H1 (cell line): ENCODE results near the gene ALK. TPM values are rescaled to one million over a fixed set of nuclear protein-coding genes. Genes with fewer than 3 reads are reported as not detected.

ENCODE experiments used
- CTCF ChIA-PET: fragments of 300-600 bp; sonication (Branson Sonifier 250); formaldehyde crosslinking; loops from one replicate; lab custom pipeline; 2021; ENCODE audit not compliant: partially characterized antibody; lab: Charles Lee
- POLR2A ChIA-PET: fragments of 300-600 bp; sonication (Branson Sonifier 250); formaldehyde crosslinking; loops from one replicate; lab custom pipeline; 2021; ENCODE audit warnings: inconsistent platforms; ENCODE audit not compliant: partially characterized antibody; lab: Charles Lee
- DNase-seq, 2 experiments: peaks; one replicate each; pipeline versions ENCODE4 v3.0.0 to v3.0.0-alpha.2; 2010 to 2022; ENCODE audit warnings: low spot score in 2 of 2, low read depth in 1 of 2, mixed read lengths in 1 of 2
- FAIRE-seq: peaks from 2 replicates; lab custom pipeline; 2011; peaks lifted over from hg19 to GRCh38; lab: Jason Lieb, UNC
- H2AFZ ChIP-seq: 2 replicates; pipeline ENCODE4 v1.8.1; 2012; ENCODE audit warnings: low read length, inconsistent platforms
- H2AK5ac ChIP-seq: 2 replicates; pipeline ENCODE4 v1.6.1; 2013; ENCODE audit warnings: low read depth, low read length
- H2BK120ac ChIP-seq: replicated peaks from 2 replicates; pipeline ENCODE3; 2013; ENCODE audit warnings: low read depth, low read length, inconsistent platforms
- H2BK12ac ChIP-seq: 2 replicates; pipeline ENCODE4 v1.6.1; 2013; ENCODE audit warnings: low read depth, low read length
- H2BK15ac ChIP-seq: 2 replicates; pipeline ENCODE4 v1.6.1; 2013; ENCODE audit warnings: low read length
- H2BK20ac ChIP-seq: 2 replicates; pipeline ENCODE4 v1.6.1; 2013; ENCODE audit warnings: low read length
- H2BK5ac ChIP-seq: 2 replicates; pipeline ENCODE4 v1.6.1; 2013; ENCODE audit warnings: low read depth, low read length
- H3K14ac ChIP-seq: 2 replicates; pipeline ENCODE4 v1.6.1; 2013; ENCODE audit warnings: inconsistent platforms; ENCODE audit not compliant: insufficient read length
- H3K18ac ChIP-seq: 2 replicates; pipeline ENCODE4 v1.6.1; 2013; ENCODE audit warnings: low read length; ENCODE audit errors: extremely low read depth
- H3K23ac ChIP-seq: 2 replicates; pipeline ENCODE4 v1.6.1; 2013; ENCODE audit warnings: inconsistent platforms; ENCODE audit not compliant: insufficient read length
- H3K23me2 ChIP-seq: 2 replicates; pipeline ENCODE4 v1.6.1; 2013; ENCODE audit warnings: low read depth, low read length
- H3K27ac ChIP-seq: 2 replicates; pipeline ENCODE4 v1.6.1; 2011; ENCODE audit warnings: low read depth, low read length, inconsistent platforms
- H3K27me3 ChIP-seq, 4 experiments: replicated peaks in 1 of 4; 1 replicate in 1 of 4; 2 replicates in 3 of 4; pipeline versions ENCODE4 v1.6.1 to v1.8.1; 2011 to 2013; ENCODE audit warnings: low read length in 3 of 4, mild to moderate bottlenecking in 3 of 4, inconsistent platforms in 2 of 4, mixed read lengths in 2 of 4, moderate library complexity in 1 of 4; ENCODE audit not compliant: control insufficient read depth in 3 of 4, insufficient read depth in 3 of 4; ENCODE audit errors: extremely low read depth in 1 of 4
- H3K36me3 ChIP-seq, 4 experiments: 2 replicates each; pipeline versions ENCODE4 v1.6.1 to v1.8.1; 2011 to 2013; ENCODE audit warnings: mild to moderate bottlenecking in 4 of 4, low read length in 3 of 4, moderate library complexity in 2 of 4, control low read depth in 1 of 4, inconsistent platforms in 1 of 4; ENCODE audit not compliant: insufficient read depth in 4 of 4, control insufficient read depth in 2 of 4
- H3K4ac ChIP-seq: replicated peaks from 2 replicates; pipeline ENCODE3; 2013; ENCODE audit warnings: low read length, low read depth, mixed read lengths, inconsistent platforms; ENCODE audit not compliant: insufficient read length
- H3K4me1 ChIP-seq, 4 experiments: replicated peaks in 1 of 4; 1 replicate in 1 of 4; 2 replicates in 3 of 4; pipeline versions ENCODE4 v1.6.1 to v1.8.1; 2011 to 2013; ENCODE audit warnings: low read length in 3 of 4, inconsistent platforms in 2 of 4, mixed read lengths in 1 of 4; ENCODE audit not compliant: insufficient read depth in 4 of 4, control insufficient read depth in 3 of 4
- H3K4me2 ChIP-seq, 2 experiments: 2 replicates each; pipeline versions ENCODE4 v1.6.1 to v1.8.1; 2011 to 2013; ENCODE audit warnings: low read depth in 2 of 2, low read length in 2 of 2, control low read depth in 1 of 2, inconsistent platforms in 1 of 2, mild to moderate bottlenecking in 1 of 2; ENCODE audit not compliant: insufficient read depth in 1 of 2
- H3K4me3 ChIP-seq, 4 experiments: fragments of 200-600, 300-600 bp in 1 of 4; sonication (generic), shearing (Covaris generic), sonication (Bioruptor Twin) in 1 of 4; 2 replicates each; pipeline versions ENCODE4 v1.5.1 to v1.8.1; 2011 to 2016; ENCODE audit warnings: low read length in 4 of 4, low read depth in 3 of 4, control low read depth in 2 of 4, inconsistent platforms in 2 of 4, mild to moderate bottlenecking in 2 of 4, mixed read lengths in 1 of 4, moderate library complexity in 1 of 4; ENCODE audit not compliant: insufficient read depth in 2 of 4; ENCODE audit errors: extremely low read depth in 1 of 4
- H3K56ac ChIP-seq: replicated peaks from 2 replicates; pipeline ENCODE3; 2013; ENCODE audit warnings: low read depth, mild to moderate bottlenecking, mixed read lengths, low read length, inconsistent platforms; ENCODE audit not compliant: insufficient read length
- H3K79me1 ChIP-seq: 2 replicates; pipeline ENCODE4 v1.6.1; 2013; ENCODE audit warnings: low read depth, low read length, control low read depth
- H3K79me2 ChIP-seq, 2 experiments: 2 replicates each; pipeline versions ENCODE4 v1.6.1 to v1.8.1; 2012 to 2013; ENCODE audit warnings: low read length in 2 of 2, mild to moderate bottlenecking in 2 of 2, inconsistent platforms in 1 of 2; ENCODE audit not compliant: insufficient read depth in 2 of 2, control insufficient read depth in 1 of 2
- H3K9ac ChIP-seq, 4 experiments: replicated peaks in 1 of 4; 1 replicate in 1 of 4; 2 replicates in 3 of 4; pipeline versions ENCODE4 v1.6.1 to v1.8.1; 2011 to 2013; ENCODE audit warnings: low read depth in 3 of 4, low read length in 3 of 4, control low read depth in 2 of 4, mild to moderate bottlenecking in 2 of 4, moderate library complexity in 2 of 4, inconsistent platforms in 1 of 4; ENCODE audit errors: extremely low read depth in 1 of 4
- H3K9me3 ChIP-seq, 2 experiments: 2 replicates each; pipeline versions ENCODE4 v1.6.1 to v1.8.1; 2012 to 2013; ENCODE audit warnings: mild to moderate bottlenecking in 2 of 2, moderate library complexity in 2 of 2, control low read depth in 1 of 2, inconsistent platforms in 1 of 2, low read depth in 1 of 2, low read length in 1 of 2, mixed read lengths in 1 of 2; ENCODE audit not compliant: insufficient read depth in 2 of 2
- H4K20me1 ChIP-seq, 2 experiments: replicated peaks in 1 of 2; 2 replicates each; pipeline versions ENCODE3 to v1.8.1; 2011 to 2013; ENCODE audit warnings: inconsistent platforms in 2 of 2, low read length in 2 of 2, mild to moderate bottlenecking in 1 of 2; ENCODE audit not compliant: insufficient read depth in 2 of 2, control insufficient read depth in 1 of 2
- H4K5ac ChIP-seq: 2 replicates; pipeline ENCODE4 v1.6.1; 2013; ENCODE audit warnings: low read length, low read depth, mixed read lengths, inconsistent platforms; ENCODE audit not compliant: insufficient read length
- H4K8ac ChIP-seq: 2 replicates; pipeline ENCODE4 v1.8.0; 2013; ENCODE audit warnings: mild to moderate bottlenecking, moderate library complexity, low read length, inconsistent platforms; ENCODE audit not compliant: insufficient read depth; ENCODE audit errors: extremely low read depth
- H4K91ac ChIP-seq: replicated peaks from 2 replicates; pipeline ENCODE3; 2013; ENCODE audit warnings: low read length, mixed read lengths, inconsistent platforms; ENCODE audit not compliant: insufficient read length
- BACH1 ChIP-seq: IDR thresholded peaks from 2 replicates; pipeline ENCODE4 v1.6.1; 2012; ENCODE audit warnings: low read length, improper control_type of control experiment
- CHD1 ChIP-seq: IDR thresholded peaks from 2 replicates; pipeline ENCODE4 v1.6.1; 2012; ENCODE audit warnings: low read depth, low read length, improper control_type of control experiment
- NANOG ChIP-seq: IDR thresholded peaks from 2 replicates; pipeline ENCODE4 v1.6.1; 2011; ENCODE audit warnings: low read length, low read depth, mild to moderate bottlenecking, inconsistent platforms; ENCODE audit not compliant: insufficient read depth, poor library complexity, severe bottlenecking
- POU5F1 ChIP-seq: IDR thresholded peaks from 2 replicates; pipeline ENCODE4 v1.6.1; 2011; ENCODE audit warnings: low read depth, mild to moderate bottlenecking, low read length, moderate library complexity
- RAD21 ChIP-seq, 2 experiments: IDR thresholded peaks in 1 of 2; conservative IDR thresholded peaks in 1 of 2; 2 replicates each; pipeline ENCODE4 v1.6.1; 2011; ENCODE audit warnings: low read depth in 2 of 2, low read length in 2 of 2, improper control_type of control experiment in 1 of 2, inconsistent platforms in 1 of 2, mild to moderate bottlenecking in 1 of 2, moderate library complexity in 1 of 2
- RBBP5 ChIP-seq: IDR thresholded peaks from 2 replicates; pipeline ENCODE4 v1.7.1; 2012; ENCODE audit warnings: low read depth, mild to moderate bottlenecking, inconsistent platforms, low read length, moderate library complexity, borderline replicate concordance
- SAP30 ChIP-seq: fragments of 300-600 bp; sonication (generic); IDR thresholded peaks from 2 replicates; pipeline ENCODE4 v1.7.1; 2012; ENCODE audit warnings: low read length, moderate library complexity, mild to moderate bottlenecking, inconsistent platforms; ENCODE audit not compliant: insufficient read depth, insufficient replicate concordance
- SIN3A ChIP-seq, 2 experiments: IDR thresholded peaks in 1 of 2; conservative IDR thresholded peaks in 1 of 2; 2 replicates each; pipeline ENCODE4 v1.6.1; 2011 to 2012; ENCODE audit warnings: low read length in 2 of 2, improper control_type of control experiment in 1 of 2, low read depth in 1 of 2, mild to moderate bottlenecking in 1 of 2
- SIX5 ChIP-seq: IDR thresholded peaks from 2 replicates; pipeline ENCODE4 v1.6.1; 2011; ENCODE audit warnings: mild to moderate bottlenecking, low read depth, low read length
- SP1 ChIP-seq: IDR thresholded peaks from 2 replicates; pipeline ENCODE4 v1.6.1; 2011; ENCODE audit warnings: low read depth, low read length
- SRF ChIP-seq: IDR thresholded peaks from 2 replicates; pipeline ENCODE4 v1.6.1; 2011; ENCODE audit warnings: mild to moderate bottlenecking, low read depth, low read length, moderate library complexity
- ZNF274 ChIP-seq: IDR thresholded peaks from 2 replicates; pipeline ENCODE4 v1.7.0; 2012; ENCODE audit warnings: low read length, borderline replicate concordance; ENCODE audit errors: extremely low read depth
- WGBS, 2 experiments: shearing (Covaris generic) in 1 of 2; methylation state at CpG; one replicate each; pipeline versions ENCODE4 v1.1.6 to v1.1.7; 2013 to 2015; ENCODE audit warnings: low lambda C conversion rate in 2 of 2, mixed read lengths in 2 of 2, inconsistent platforms in 1 of 2, low coverage in 1 of 2, missing lambda C conversion rate in 1 of 2; ENCODE audit not compliant: insufficient replicate concordance in 2 of 2, insufficient coverage in 1 of 2, insufficient read length in 1 of 2; ENCODE audit errors: extremely low coverage in 1 of 2, missing lambda C conversion rate in 1 of 2; 5-methylcytosine and 5-hydroxymethylcytosine counted together
- polyA plus RNA-seq, 7 experiments: library from polyadenylated mRNA; depleted of rRNA in 3 of 7; stranded (reverse) in 5 of 7; unstranded in 2 of 7; fragments of >200 nt in 5 of 7; fragments of 200-250 nt in 2 of 7; gene quantifications; 1 replicate in 5 of 7; 2 replicates in 1 of 7; 4 replicates in 1 of 7; pipeline versions ENCODE4 v1.2.1 to v1.2.3, GENCODE V29; 2011 to 2013; ENCODE audit warnings: missing spikeins in 2 of 7, mixed read lengths in 2 of 7
- total RNA-seq: library from RNA; stranded (reverse); fragmentation: NEBNext Ultra II Directional; extraction: Animal tissue kit (Norgen Biotek cat#: 25700); gene quantifications from 2 replicates; pipeline ENCODE4 v1.2.1, GENCODE V29; 2021
- TF ChIP-seq, protein P1 (sequence below): IDR thresholded peaks from 2 replicates; pipeline ENCODE4 v1.6.1; 2011; ENCODE audit warnings: low read depth, mild to moderate bottlenecking, low read length; ENCODE audit not compliant: insufficient read depth

ALK gene
- total and polyA plus RNA-seq, 2 of the 8 experiments (the other 6 are each of a cell fraction or from before 2014, with no cell fraction given): 0.02 to 0.09 TPM

- H3K4me1 ChIP-seq: peaks cover 0 to 7% (median under 1%) of the 10 kb centered on the region in 4 experiments; a peak in 2 of 7 replicates
- H2BK5ac ChIP-seq: no peak overlapping the region
- H3K9ac ChIP-seq: no peak overlapping the region
- DNase-seq (no peak), FAIRE-seq (no peak)
- no peak overlapping the region for H3K4me3 ChIP-seq
- H3K79me1 ChIP-seq: no peaks in the 10 kb centered on the region
- no peak overlapping the region for H2BK20ac ChIP-seq
- no peak overlapping the region for H3K23ac ChIP-seq
- no peak overlapping the region for H2BK12ac ChIP-seq
- H3K14ac ChIP-seq: no peak overlapping the region
- H3K79me2 ChIP-seq: no peaks in the 10 kb centered on the region
- H2AFZ ChIP-seq: no peak overlapping the region
- no peaks in the 10 kb centered on the region for H3K23me2 ChIP-seq
- ChIA-PET POLR2A (no interaction called here), CTCF (interaction anchor here (0.7 to 7.6 kb wide), 9 partner anchors 12 to 297 kb away, joined by 3 to 71 read pairs (median 10); no protein-coding TSS in a partner anchor)
- H2BK15ac ChIP-seq: no peak overlapping the region
- no peak overlapping the region for H3K18ac ChIP-seq
- H3K56ac ChIP-seq: no peak overlapping the region
- no peaks in the 10 kb centered on the region for H3K27me3 ChIP-seq
- no peak overlapping the region for H3K27ac ChIP-seq
- H4K91ac ChIP-seq: no peak overlapping the region
- no peak overlapping the region for H2AK5ac ChIP-seq
- H4K5ac ChIP-seq: no peak overlapping the region
- WGBS, 2 experiments: 85% methylated on average over 2 of the region's 2 CpGs; no CpG with 5 or more reads in 1 of the 2 experiments
- H4K8ac ChIP-seq: no peak overlapping the region
- no peaks in the 10 kb centered on the region for H4K20me1 ChIP-seq
- no peak overlapping the region for H2BK120ac ChIP-seq
- H3K4ac ChIP-seq: no peak overlapping the region
- H3K36me3 ChIP-seq: no peaks in the 10 kb centered on the region
- no peaks in the 10 kb centered on the region for H3K9me3 ChIP-seq
- H3K4me2 ChIP-seq: no peak overlapping the region
- no peak for TF ChIP-seq SAP30
- no peak for TF ChIP-seq RAD21 (IDR thresholded peaks at IDR 0.05 in 1 of 2, conservative IDR thresholded peaks at IDR 0.05 in 1 of 2; ENCODE audit: low read depth in 2 of 2, low read length in 2 of 2)
- TF ChIP-seq, protein P1, sequence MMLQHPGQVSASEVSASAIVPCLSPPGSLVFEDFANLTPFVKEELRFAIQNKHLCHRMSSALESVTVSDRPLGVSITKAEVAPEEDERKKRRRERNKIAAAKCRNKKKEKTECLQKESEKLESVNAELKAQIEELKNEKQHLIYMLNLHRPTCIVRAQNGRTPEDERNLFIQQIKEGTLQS: no peak
- TF ChIP-seq CHD1: no peak
- TF ChIP-seq SRF: no peak
- TF ChIP-seq BACH1: no peak
- no peak for TF ChIP-seq SIX5
- no peak for TF ChIP-seq SP1
- TF ChIP-seq POU5F1: no peak
- TF ChIP-seq NANOG: no peak
- no peak for TF ChIP-seq RBBP5
- TF ChIP-seq SIN3A (conservative IDR thresholded peaks at IDR 0.05 in 1 of 2, IDR thresholded peaks at IDR 0.05 in 1 of 2; ENCODE audit: low read depth in 1 of 2, low read length in 2 of 2): no peak
- no peak for TF ChIP-seq ZNF274
Observed at GRCh38 chr2:29307519-29307918, 613.9 kb downstream of the ALK start.
